ENCODE data around the gene KLHL4.

GRCh38 chrX:87517571-87518141 is at the start of gene KLHL4:
- TF ChIP-seq CTCF (IDR thresholded peaks at IDR 0.05; ENCODE audit: low read depth, low read length, missing input control), result no peak
- no peak for TF ChIP-seq REST (IDR thresholded peaks at IDR 0.05)
- TF ChIP-seq RAD21 (IDR thresholded peaks at IDR 0.05), result no peak
- TF ChIP-seq YY1 (IDR thresholded peaks at IDR 0.05), result no peak
- no peak for TF ChIP-seq ZBTB33 (IDR thresholded peaks at IDR 0.05)
- no peak for TF ChIP-seq MAX (IDR thresholded peaks at IDR 0.05)

Data from liver (tissue), 3 donors.